Chondrocyte (in vitro differentiated cells): Measurements from ENCODE around the gene TMEM88. TPM values are rescaled to one million over a fixed set of nuclear protein-coding genes. Genes with fewer than 3 reads are reported as not detected.

Experiments used
- DNase-seq: peaks from one replicate; pipeline ENCODE4 v3.0.0; 2021; ENCODE audit warnings: mixed read lengths, low spot score
- H3K27ac Mint-ChIP-seq: one replicate; pipeline ENCODE4 v1.8.0; 2021; ENCODE audit warnings: mild to moderate bottlenecking, moderate library complexity, mixed read lengths; ENCODE audit not compliant: unreplicated experiment
- H3K27me3 Mint-ChIP-seq: 2 replicates; pipeline ENCODE4 v1.8.0; 2021; ENCODE audit warnings: low read depth, mixed read lengths
- H3K36me3 Mint-ChIP-seq: 2 replicates; pipeline ENCODE4 v1.8.0; 2021; ENCODE audit warnings: low read depth, mixed read lengths
- H3K4me1 Mint-ChIP-seq: 2 replicates; pipeline ENCODE4 v1.8.0; 2021; ENCODE audit warnings: low read depth, mild to moderate bottlenecking, mixed read lengths
- H3K4me3 Mint-ChIP-seq: one replicate; pipeline ENCODE4 v1.8.0; 2021; ENCODE audit warnings: mild to moderate bottlenecking, moderate library complexity, mixed read lengths; ENCODE audit not compliant: unreplicated experiment
- H3K9me3 Mint-ChIP-seq: 2 replicates; pipeline ENCODE4 v1.8.0; 2021; ENCODE audit warnings: low read depth, mixed read lengths
- CTCF ChIP-seq: fragments of 200-600 bp; sonication (generic); IDR thresholded peaks from 2 replicates; pipeline ENCODE4 v1.5.0; 2021; ENCODE audit warnings: antibody characterized with exemption, mild to moderate bottlenecking, moderate library complexity
- total RNA-seq: library from RNA; stranded (reverse); gene quantifications from 3 replicates; pipeline ENCODE4 v1.2.1, GENCODE V29; 2021

TMEM88 gene
- total RNA-seq, 1 donor from 2014 or later: 1.9 TPM

GRCh38 chr17:7811251-7811650, 43.6 kb upstream of the TMEM88 start:
- peaks cover 22% of the 10 kb centered on the region for H3K27me3 Mint-ChIP-seq
- no peaks in the 10 kb centered on the region for H3K36me3 Mint-ChIP-seq
- no peak overlapping the region for H3K27ac Mint-ChIP-seq
- H3K4me1 Mint-ChIP-seq: no peaks in the 10 kb centered on the region
- no peak for TF ChIP-seq CTCF
- DNase-seq: no peak
- no peaks in the 10 kb centered on the region for H3K9me3 Mint-ChIP-seq
- H3K4me3 Mint-ChIP-seq: no peak overlapping the region

GRCh38 chr17:7814969-7815368, 39.9 kb upstream of the TMEM88 start:
- no peak for DNase-seq
- Mint-ChIP-seq H3K27me3 (peaks cover 20% of the 10 kb centered on the region), H3K4me3 (no peak overlapping the region), H3K9me3 (no peaks in the 10 kb centered on the region), H3K4me1 (no peaks in the 10 kb centered on the region), H3K27ac (no peak overlapping the region), H3K36me3 (no peaks in the 10 kb centered on the region)
- TF ChIP-seq CTCF: no peak

- no peak overlapping the region for H3K4me3 Mint-ChIP-seq
- no peak overlapping the region for H3K27ac Mint-ChIP-seq
- H3K27me3 Mint-ChIP-seq: peaks cover 20% of the 10 kb centered on the region
- no peaks in the 10 kb centered on the region for H3K36me3 Mint-ChIP-seq
- peak; percentile 22 for DNase-seq
- no peak for TF ChIP-seq CTCF
- H3K9me3 Mint-ChIP-seq: no peaks in the 10 kb centered on the region
- H3K4me1 Mint-ChIP-seq: no peaks in the 10 kb centered on the region
These were observed 37.8 kb upstream of the TMEM88 start for GRCh38 chr17:7816926-7817642.

- Mint-ChIP-seq H3K36me3 (no peaks in the 10 kb centered on the region), H3K27ac (no peak overlapping the region), H3K4me3 (no peak overlapping the region), H3K27me3 (peaks cover 20% of the 10 kb centered on the region), H3K4me1 (no peaks in the 10 kb centered on the region), H3K9me3 (no peaks in the 10 kb centered on the region)
- no peak for TF ChIP-seq CTCF
- DNase-seq: peak; percentile 69
These were observed 37.3 kb upstream of the TMEM88 start for GRCh38 chr17:7817643-7817964.

GRCh38 chr17:7818026-7818425, 36.8 kb upstream of the TMEM88 start:
- Mint-ChIP-seq H3K27me3 (peaks cover 20% of the 10 kb centered on the region), H3K4me1 (no peaks in the 10 kb centered on the region), H3K9me3 (no peaks in the 10 kb centered on the region), H3K27ac (no peak overlapping the region), H3K4me3 (no peak overlapping the region), H3K36me3 (no peaks in the 10 kb centered on the region)
- no peak for TF ChIP-seq CTCF
- DNase-seq: peak; percentile 59
